Measurements from ENCODE around the gene AGAP1. TPM values are rescaled to one million over a fixed set of nuclear protein-coding genes. Genes with fewer than 3 reads are reported as not detected.
"Not testable (repeated sequence)": the region's sequence is repeated elsewhere in the genome, so short reads cannot be mapped to it uniquely, and the experiment has no call there.

The AGAP1 gene
- total RNA-seq, 1 donor from 2014 or later, result 39.0 TPM

- no peak overlapping the region for H3K27ac Mint-ChIP-seq (ENCODE audit: unreplicated experiment)
- no peak for DNase-seq (ENCODE audit: low spot score)
- H3K4me3 Mint-ChIP-seq (ENCODE audit: unreplicated experiment), result no peak overlapping the region
- TF ChIP-seq CTCF (IDR thresholded peaks at IDR 0.05), result no peak
- H3K4me1 Mint-ChIP-seq (ENCODE audit: low read depth), result peaks cover 36% of the 10 kb centered on the region
- peaks cover 8% of the 10 kb centered on the region for H3K36me3 Mint-ChIP-seq (ENCODE audit: low read depth)
- H3K9me3 Mint-ChIP-seq (ENCODE audit: low read depth), result no peaks in the 10 kb centered on the region
- no peaks in the 10 kb centered on the region for H3K27me3 Mint-ChIP-seq (ENCODE audit: low read depth)
Observed at GRCh38 chr2:235944591-235944990, 450.7 kb downstream of the AGAP1 start.

DNA sequence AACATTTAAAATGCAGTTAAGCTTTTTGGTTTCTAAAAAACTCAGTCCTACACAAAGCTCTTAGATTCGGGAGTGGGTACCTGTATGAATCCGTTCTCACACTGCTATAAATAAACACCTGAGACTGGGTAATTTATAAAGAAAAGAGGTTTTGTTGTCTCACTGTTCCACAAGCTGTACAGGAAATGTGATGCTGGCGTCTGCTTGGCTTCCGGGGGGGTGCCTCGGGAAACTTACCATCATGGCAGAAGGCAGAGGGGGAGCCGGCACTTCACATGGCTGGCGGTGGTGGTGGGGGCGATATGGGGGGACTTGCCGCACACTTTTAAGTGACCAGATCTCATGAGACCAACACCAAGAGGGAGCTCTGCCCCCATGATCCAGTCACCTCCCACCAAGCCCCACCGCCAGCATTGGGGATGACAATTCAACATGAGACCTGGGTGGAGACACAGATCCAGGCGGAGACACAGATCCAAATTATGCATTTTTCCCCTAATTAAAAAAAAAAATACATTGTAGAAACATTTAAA lies 451.8 kb downstream of the AGAP1 start:
- Mint-ChIP-seq H3K4me3 (ENCODE audit: unreplicated experiment) (no peak overlapping the region), H3K36me3 (ENCODE audit: low read depth) (peaks cover 4% of the 10 kb centered on the region), H3K27ac (ENCODE audit: unreplicated experiment) (no peak overlapping the region), H3K9me3 (ENCODE audit: low read depth) (no peaks in the 10 kb centered on the region), H3K27me3 (ENCODE audit: low read depth) (no peaks in the 10 kb centered on the region), H3K4me1 (ENCODE audit: low read depth) (peaks cover 36% of the 10 kb centered on the region)
- TF ChIP-seq CTCF (IDR thresholded peaks at IDR 0.05), result no peak
- DNase-seq (ENCODE audit: low spot score), result no peak

GRCh38 chr2:235946590-235946989 lies 452.7 kb downstream of the AGAP1 start:
- TF ChIP-seq CTCF (IDR thresholded peaks at IDR 0.05), result no peak
- H3K4me3 Mint-ChIP-seq (ENCODE audit: unreplicated experiment), result no peak overlapping the region
- DNase-seq (ENCODE audit: low spot score), result no peak
- peaks cover 36% of the 10 kb centered on the region for H3K4me1 Mint-ChIP-seq (ENCODE audit: low read depth)
- peaks cover 3% of the 10 kb centered on the region for H3K36me3 Mint-ChIP-seq (ENCODE audit: low read depth)
- H3K27me3 Mint-ChIP-seq (ENCODE audit: low read depth), result no peaks in the 10 kb centered on the region
- H3K27ac Mint-ChIP-seq (ENCODE audit: unreplicated experiment), result no peak overlapping the region
- no peaks in the 10 kb centered on the region for H3K9me3 Mint-ChIP-seq (ENCODE audit: low read depth)

- H3K4me3 Mint-ChIP-seq (ENCODE audit: unreplicated experiment); DNase-seq (ENCODE audit: low spot score); H3K36me3 Mint-ChIP-seq (ENCODE audit: low read depth); H3K9me3 Mint-ChIP-seq (ENCODE audit: low read depth); H3K27me3 Mint-ChIP-seq (ENCODE audit: low read depth); H3K27ac Mint-ChIP-seq (ENCODE audit: unreplicated experiment): not testable (repeated sequence)
- H3K4me1 Mint-ChIP-seq (ENCODE audit: low read depth), result peaks cover 41% of the 10 kb centered on the region
Observed at GRCh38 chr2:235947055-235947454, 453.2 kb downstream of the AGAP1 start.

- H3K4me1 Mint-ChIP-seq (ENCODE audit: low read depth), result peaks cover 32% of the 10 kb centered on the region
- DNase-seq (ENCODE audit: low spot score), result no peak
- H3K27ac Mint-ChIP-seq (ENCODE audit: unreplicated experiment), result peak overlapping the region; percentile 43
- no peaks in the 10 kb centered on the region for H3K36me3 Mint-ChIP-seq (ENCODE audit: low read depth)
- H3K4me3 Mint-ChIP-seq (ENCODE audit: unreplicated experiment), result no peak overlapping the region
- H3K27me3 Mint-ChIP-seq (ENCODE audit: low read depth), result no peaks in the 10 kb centered on the region
- TF ChIP-seq CTCF (IDR thresholded peaks at IDR 0.05), result no peak
- H3K9me3 Mint-ChIP-seq (ENCODE audit: low read depth), result no peaks in the 10 kb centered on the region
Observed at GRCh38 chr2:235949567-235950472, 456.0 kb downstream of the AGAP1 start.
